A673 (cell line): ENCODE results near the gene STX8. TPM values are rescaled to one million over a fixed set of nuclear protein-coding genes. Genes with fewer than 3 reads are reported as not detected.
"Not testable (repeated sequence)": the region's sequence is repeated elsewhere in the genome, so short reads cannot be mapped to it uniquely, and the experiment has no call there.

Experiments
- BruUV-seq: library from RNA; stranded (reverse); fragments of 400-500 nt; replicated peaks from 2 replicates; lab custom pipeline; 2021; lab: Mats Ljungman, UMichigan
- CTCF ChIA-PET: fragments of 300-600 bp; sonication (Branson Sonifier 250); formaldehyde crosslinking; loops from one replicate; lab custom pipeline; 2022; ENCODE audit warnings: antibody characterized with exemption; lab: Charles Lee
- POLR2A ChIA-PET: fragments of 300-600 bp; sonication (Branson Sonifier 250); formaldehyde crosslinking; loops from one replicate; lab custom pipeline; 2022; ENCODE audit warnings: antibody characterized with exemption; ENCODE audit not compliant: low non-redundant PET; lab: Charles Lee
- DNase-seq: peaks from one replicate; pipeline ENCODE4 v3.0.0-alpha.2; 2015; ENCODE audit warnings: low spot score
- H3K27ac ChIP-seq: fragments of 200-600 bp; sonication (generic); 2 replicates; pipeline ENCODE4 v1.5.1; 2016; ENCODE audit warnings: mixed run types, low read depth, mild to moderate bottlenecking, mixed read lengths, antibody characterized with exemption, low read length; ENCODE audit not compliant: poor library complexity, severe bottlenecking
- H3K27me3 ChIP-seq: fragments of 200-600 bp; sonication (generic); replicated peaks from 2 replicates; pipeline ENCODE4 v1.6.1; 2017; ENCODE audit warnings: mixed run types, low read depth, mild to moderate bottlenecking, mixed read lengths, antibody characterized with exemption, low read length; ENCODE audit not compliant: insufficient read depth, poor library complexity
- H3K36me3 ChIP-seq: fragments of 200-600 bp; sonication (generic); 2 replicates; pipeline ENCODE4 v1.6.1; 2016; ENCODE audit warnings: mixed run types, mild to moderate bottlenecking, mixed read lengths, antibody characterized with exemption, low read length; ENCODE audit not compliant: insufficient read depth, poor library complexity, severe bottlenecking
- H3K4me1 ChIP-seq: fragments of 200-600 bp; sonication (generic); 2 replicates; pipeline ENCODE4 v1.6.1; 2017; ENCODE audit warnings: mixed run types, mild to moderate bottlenecking, mixed read lengths, antibody characterized with exemption, low read length; ENCODE audit not compliant: insufficient read depth, poor library complexity, severe bottlenecking
- H3K4me3 ChIP-seq: fragments of 200-600 bp; sonication (generic); 2 replicates; pipeline ENCODE4 v1.5.1; 2016; ENCODE audit warnings: low read depth, mixed run types, mild to moderate bottlenecking, mixed read lengths, low read length; ENCODE audit not compliant: poor library complexity, severe bottlenecking
- H3K9me3 ChIP-seq: fragments of 200-600 bp; sonication (generic); 2 replicates; pipeline ENCODE4 v1.6.1; 2016; ENCODE audit warnings: mixed run types, low read depth, mild to moderate bottlenecking, mixed read lengths, antibody characterized with exemption, low read length; ENCODE audit not compliant: poor library complexity, severe bottlenecking
- CTCF ChIP-seq: fragments of 300-800, 200-600 bp; sonication (generic); conservative IDR thresholded peaks from 2 replicates; pipeline ENCODE4 v1.5.1; 2017; ENCODE audit warnings: low read depth, mild to moderate bottlenecking, antibody characterized with exemption, low read length, moderate library complexity, mixed read lengths
- EZH2 ChIP-seq: fragments of 200-600 bp; sonication (generic); IDR thresholded peaks from 2 replicates; pipeline ENCODE4 v1.6.1; 2017; ENCODE audit warnings: borderline replicate concordance, low read depth, mild to moderate bottlenecking, mixed read lengths, antibody characterized with exemption, low read length; ENCODE audit not compliant: poor library complexity, severe bottlenecking
- intact Hi-C: fragments of 100-400 bp; cut with micrococcal nuclease; formaldehyde crosslinking; loops from one replicate; pipeline ENCODE4 v1.10.0; 2022; ENCODE audit not compliant: unreplicated experiment
- total RNA-seq: library from RNA; stranded (reverse); gene quantifications from 2 replicates; pipeline ENCODE4 v1.2.3, GENCODE V29; 2021

Gene STX8
- total RNA-seq, 1 experiment from 2014 or later, result 51.4 TPM

- CTCF ChIA-PET, result interaction anchor here (0.6 kb wide), 6 partner anchors 21 to 892 kb away, joined by 3 to 5 read pairs (median 3); partner anchors contain the start of gene STX8
- TF ChIP-seq CTCF, result peak; percentile 63
- POLR2A ChIA-PET, H3K4me1 ChIP-seq, H3K4me3 ChIP-seq, H3K9me3 ChIP-seq, BruUV-seq, H3K27me3 ChIP-seq, H3K27ac ChIP-seq, intact Hi-C loops, H3K36me3 ChIP-seq: not testable (repeated sequence)
- DNase-seq, result peak; percentile 78
Observed at GRCh38 chr17:9554715-9555114, 20.9 kb downstream of the STX8 start.

GRCh38 chr17:9553596-9553995 is 22.0 kb downstream of the STX8 start:
- ChIA-PET CTCF (no interaction called here), POLR2A (no interaction called here)
- no peaks in the 10 kb centered on the region for H3K27me3 ChIP-seq
- H3K4me3 ChIP-seq, result no peak overlapping the region
- no peak for DNase-seq
- H3K9me3 ChIP-seq, result no peaks in the 10 kb centered on the region
- intact Hi-C loops, result no loop called here
- no peak overlapping the region for H3K27ac ChIP-seq
- BruUV-seq, result no TSS peak
- TF ChIP-seq EZH2, result no peak
- TF ChIP-seq CTCF, result no peak
- H3K4me1 ChIP-seq, result no peaks in the 10 kb centered on the region
- no peaks in the 10 kb centered on the region for H3K36me3 ChIP-seq

- intact Hi-C loops, result no loop called here
Observed at GRCh38 chr17:9553181-9553580, 22.4 kb downstream of the STX8 start.

More at GRCh38 chr17:9553181-9553580, 22.4 kb downstream of the STX8 start:
- H3K36me3 ChIP-seq, result no peaks in the 10 kb centered on the region
- POLR2A ChIA-PET, result no interaction called here
- no peak overlapping the region for H3K27ac ChIP-seq
- no peak overlapping the region for H3K4me3 ChIP-seq
- BruUV-seq, result no TSS peak
- no peaks in the 10 kb centered on the region for H3K27me3 ChIP-seq
- no peak for TF ChIP-seq EZH2
- no peak for TF ChIP-seq CTCF
- DNase-seq, result no peak
- CTCF ChIA-PET, result no interaction called here
- H3K9me3 ChIP-seq, result no peaks in the 10 kb centered on the region
- H3K4me1 ChIP-seq, result no peaks in the 10 kb centered on the region
